ENCODE measurements around the gene LOXL1.

DNA sequence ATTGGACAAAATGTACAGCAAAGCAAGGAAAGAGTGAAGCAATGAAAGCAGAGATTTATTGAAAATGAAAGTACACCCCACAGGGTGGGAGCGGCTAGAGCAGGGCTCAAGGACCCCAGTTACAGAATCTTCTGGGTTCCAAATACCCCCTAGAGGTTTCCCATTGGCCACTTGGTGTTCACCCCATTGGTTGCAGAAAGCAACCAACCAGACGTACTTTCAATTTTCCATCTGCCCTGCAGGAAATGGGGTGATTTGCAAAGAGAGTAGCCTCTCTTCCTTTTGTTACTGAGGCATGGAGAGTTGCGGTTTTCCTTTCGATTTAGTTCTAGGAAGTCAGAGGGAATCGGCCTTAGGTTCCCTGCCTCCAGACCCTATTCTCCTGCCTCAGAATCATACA lies 70.7 kb downstream of the LOXL1 start:
- TF ChIP-seq, protein P1, sequence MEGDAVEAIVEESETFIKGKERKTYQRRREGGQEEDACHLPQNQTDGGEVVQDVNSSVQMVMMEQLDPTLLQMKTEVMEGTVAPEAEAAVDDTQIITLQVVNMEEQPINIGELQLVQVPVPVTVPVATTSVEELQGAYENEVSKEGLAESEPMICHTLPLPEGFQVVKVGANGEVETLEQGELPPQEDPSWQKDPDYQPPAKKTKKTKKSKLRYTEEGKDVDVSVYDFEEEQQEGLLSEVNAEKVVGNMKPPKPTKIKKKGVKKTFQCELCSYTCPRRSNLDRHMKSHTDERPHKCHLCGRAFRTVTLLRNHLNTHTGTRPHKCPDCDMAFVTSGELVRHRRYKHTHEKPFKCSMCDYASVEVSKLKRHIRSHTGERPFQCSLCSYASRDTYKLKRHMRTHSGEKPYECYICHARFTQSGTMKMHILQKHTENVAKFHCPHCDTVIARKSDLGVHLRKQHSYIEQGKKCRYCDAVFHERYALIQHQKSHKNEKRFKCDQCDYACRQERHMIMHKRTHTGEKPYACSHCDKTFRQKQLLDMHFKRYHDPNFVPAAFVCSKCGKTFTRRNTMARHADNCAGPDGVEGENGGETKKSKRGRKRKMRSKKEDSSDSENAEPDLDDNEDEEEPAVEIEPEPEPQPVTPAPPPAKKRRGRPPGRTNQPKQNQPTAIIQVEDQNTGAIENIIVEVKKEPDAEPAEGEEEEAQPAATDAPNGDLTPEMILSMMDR (IDR thresholded peaks at IDR 0.05), result no peak
- TF ChIP-seq POLR2A (IDR thresholded peaks at IDR 0.05), result no peak

All from heart left ventricle (tissue), 13 donors.